ENCODE results near the gene ARSA. TPM values are rescaled to one million over a fixed set of nuclear protein-coding genes. Genes with fewer than 3 reads are reported as not detected.

ARSA gene
- total RNA-seq, 1 donor = 21.3 TPM

Other genes starting within 250 kb of the ARSA start
- gene SBF1, start 153.1 kb downstream of the ARSA start, total RNA-seq = 63.4 TPM
- gene ADM2, start 146.6 kb downstream of the ARSA start, total RNA-seq = 0.31 TPM
- not detected for gene MIOX, start 141.3 kb downstream of the ARSA start, total RNA-seq
- 22.8 TPM for gene LMF2, start 120.5 kb downstream of the ARSA start, total RNA-seq
- 40.6 TPM for gene NCAPH2, start 119.9 kb downstream of the ARSA start, total RNA-seq
- 33.8 TPM for gene SCO2, start 102.6 kb downstream of the ARSA start, total RNA-seq
- 151 TPM for gene TYMP, start 98.1 kb downstream of the ARSA start, total RNA-seq
- gene KLHDC7B, start 82.3 kb downstream of the ARSA start, total RNA-seq = 1.7 TPM
- gene SYCE3, start 65.2 kb downstream of the ARSA start, total RNA-seq = not detected
- gene CPT1B, start 49.7 kb downstream of the ARSA start, total RNA-seq = 7.2 TPM
- 40.0 TPM for gene CHKB, start 45.3 kb downstream of the ARSA start, total RNA-seq
- gene MAPK8IP2, start 27.4 kb downstream of the ARSA start, total RNA-seq = 0.10 TPM
- gene SHANK3, start 44.7 kb upstream of the ARSA start, total RNA-seq = under 0.01 TPM
- gene ACR, start 110.1 kb upstream of the ARSA start, total RNA-seq = not detected
- 8.2 TPM for gene RABL2B, start 155.5 kb upstream of the ARSA start, total RNA-seq

Measured in mononuclear cell (primary cell).